ENCODE results near the gene KCNJ2.

DNA sequence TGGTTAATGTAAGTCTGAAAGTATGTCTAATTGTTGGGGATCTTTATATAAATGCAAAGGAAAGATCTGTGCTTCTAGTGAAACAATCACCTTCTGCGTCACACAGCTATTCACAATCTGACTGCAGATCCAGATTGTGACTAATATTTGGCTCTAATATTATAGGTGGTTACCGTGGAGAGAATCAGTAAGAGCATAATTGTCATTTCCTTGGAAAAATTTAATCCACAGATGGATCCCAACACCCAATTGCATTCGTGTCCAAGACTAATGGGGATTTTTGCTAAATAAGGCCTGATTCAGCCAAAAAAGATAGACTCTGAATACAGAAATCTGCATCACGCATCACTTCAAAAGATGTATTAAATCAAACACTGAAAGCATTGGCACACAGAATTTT, 2.7 kb upstream of the KCNJ2 start:
- TF ChIP-seq, protein P1, sequence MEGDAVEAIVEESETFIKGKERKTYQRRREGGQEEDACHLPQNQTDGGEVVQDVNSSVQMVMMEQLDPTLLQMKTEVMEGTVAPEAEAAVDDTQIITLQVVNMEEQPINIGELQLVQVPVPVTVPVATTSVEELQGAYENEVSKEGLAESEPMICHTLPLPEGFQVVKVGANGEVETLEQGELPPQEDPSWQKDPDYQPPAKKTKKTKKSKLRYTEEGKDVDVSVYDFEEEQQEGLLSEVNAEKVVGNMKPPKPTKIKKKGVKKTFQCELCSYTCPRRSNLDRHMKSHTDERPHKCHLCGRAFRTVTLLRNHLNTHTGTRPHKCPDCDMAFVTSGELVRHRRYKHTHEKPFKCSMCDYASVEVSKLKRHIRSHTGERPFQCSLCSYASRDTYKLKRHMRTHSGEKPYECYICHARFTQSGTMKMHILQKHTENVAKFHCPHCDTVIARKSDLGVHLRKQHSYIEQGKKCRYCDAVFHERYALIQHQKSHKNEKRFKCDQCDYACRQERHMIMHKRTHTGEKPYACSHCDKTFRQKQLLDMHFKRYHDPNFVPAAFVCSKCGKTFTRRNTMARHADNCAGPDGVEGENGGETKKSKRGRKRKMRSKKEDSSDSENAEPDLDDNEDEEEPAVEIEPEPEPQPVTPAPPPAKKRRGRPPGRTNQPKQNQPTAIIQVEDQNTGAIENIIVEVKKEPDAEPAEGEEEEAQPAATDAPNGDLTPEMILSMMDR (IDR thresholded peaks at IDR 0.05; ENCODE audit: insufficient read depth, low read length, poor library complexity, severe bottlenecking): no peak
- no peak for TF ChIP-seq EZH2phosphoT487 (conservative IDR thresholded peaks at IDR 0.05; ENCODE audit: low read length)

All from SU-DHL-6 (cell line).